Measurements from ENCODE around the gene NCOA7. TPM values are rescaled to one million over a fixed set of nuclear protein-coding genes. Genes with fewer than 3 reads are reported as not detected.

NCOA7 gene
- total RNA-seq, 1 experiment from 2014 or later: 51.0 TPM

- ChIA-PET CTCF (interaction anchor here (0.5 to 2.4 kb wide), 5 partner anchors 9 to 481 kb away, joined by 3 to 14 read pairs (median 3); partner anchors contain the start of gene HINT3), POLR2A (ENCODE audit: unreplicated experiment) (interaction anchor here (0.6 to 1.3 kb wide), 4 partner anchors 159 to 197 kb away, joined by 3 to 9 read pairs (median 6); partner anchors contain the start of genes HINT3 and TRMT11)
- Histone ChIP-seq H2AFZ (peak overlapping the region; percentile 77), H3K27me3 (ENCODE audit: insufficient read depth, low read depth) (no peaks in the 10 kb centered on the region), H3K9me3 (ENCODE audit: insufficient read depth, low read depth) (no peaks in the 10 kb centered on the region), H3K79me2 (ENCODE audit: low read depth) (peaks cover 39% of the 10 kb centered on the region), H3K4me3 (peak overlapping the region; percentile 75), H3K4me2 (peak overlapping the region; percentile 91), H3F3A (ENCODE audit: insufficient read depth, low read depth) (peaks cover 34% of the 10 kb centered on the region), H4K20me1 (ENCODE audit: insufficient read depth) (no peaks in the 10 kb centered on the region), H3K27ac (peak overlapping the region; percentile 48), H3K36me3 (ENCODE audit: low read depth) (0 out of 2 replicates have a peak, but pooled peaks cover 9% of the 10 kb centered on the region), H3K4me1 (replicated peaks; ENCODE audit: insufficient read depth) (peaks cover 45% of the 10 kb centered on the region), H3K9me2 (ENCODE audit: insufficient read depth) (no peaks in the 10 kb centered on the region)
- intact Hi-C loops (cut with micrococcal nuclease; ENCODE audit: unreplicated experiment): loop anchor here (2.0 to 10.0 kb wide), 4 partner anchors 29 to 1475 kb away; partner anchors contain the start of gene RNF146
- TSS peak; percentile 84 for BruUV-seq (replicated peaks)
- TF ChIP-seq EZH2 (IDR thresholded peaks at IDR 0.05; ENCODE audit: low read depth) (no peak), CTCF (conservative IDR thresholded peaks at IDR 0.05) (no peak)
- peak in 1 of 2 experiments; percentile 25 for DNase-seq
These were observed 993 bp upstream of the NCOA7 start for GRCh38 chr6:125789576-125790357.

- no peaks in the 10 kb centered on the region for H4K20me1 ChIP-seq (ENCODE audit: insufficient read depth)
- 0 out of 2 replicates have a peak, but pooled peaks cover 5% of the 10 kb centered on the region for H3K36me3 ChIP-seq (ENCODE audit: low read depth)
- DNase-seq: peak; percentile 40 to 66
- H3F3A ChIP-seq (ENCODE audit: insufficient read depth, low read depth): peaks cover 35% of the 10 kb centered on the region
- H3K4me2 ChIP-seq: peak overlapping the region; percentile 91
- H3K4me3 ChIP-seq: peak overlapping the region; percentile 75
- CTCF ChIA-PET: interaction anchor here (0.9 to 2.4 kb wide), 3 partner anchors 10 to 165 kb away, joined by 3 to 14 read pairs (median 3); partner anchors contain the start of gene HINT3
- no peak for TF ChIP-seq EZH2 (IDR thresholded peaks at IDR 0.05; ENCODE audit: low read depth)
- peak; percentile 64; the same call in 1 of the 2 replicates for TF ChIP-seq CTCF (conservative IDR thresholded peaks at IDR 0.05)
- POLR2A ChIA-PET (ENCODE audit: unreplicated experiment): interaction anchor here (0.6 to 0.9 kb wide), 8 partner anchors 10 to 155 kb away, joined by 3 to 11 read pairs (median 4); no protein-coding TSS in a partner anchor
- H3K79me2 ChIP-seq (ENCODE audit: low read depth): peaks cover 54% of the 10 kb centered on the region
- TSS peak; percentile 32 for BruUV-seq (replicated peaks)
- H3K9me2 ChIP-seq (ENCODE audit: insufficient read depth): no peaks in the 10 kb centered on the region
- H3K9me3 ChIP-seq (ENCODE audit: insufficient read depth, low read depth): peaks cover 5% of the 10 kb centered on the region; the same call in 1 of the 2 replicates
- no peaks in the 10 kb centered on the region for H3K27me3 ChIP-seq (ENCODE audit: insufficient read depth, low read depth)
- intact Hi-C loops (cut with micrococcal nuclease; ENCODE audit: unreplicated experiment): loop anchor here (1.0 to 2.0 kb wide), 4 partner anchors 28 to 1330 kb away; partner anchors contain the start of gene HINT3
- H3K4me1 ChIP-seq (replicated peaks; ENCODE audit: insufficient read depth): peaks cover 54% of the 10 kb centered on the region
- peak overlapping the region; percentile 44 for H3K27ac ChIP-seq
- peak overlapping the region; percentile 77 for H2AFZ ChIP-seq
These were observed 525 bp downstream of the NCOA7 start for GRCh38 chr6:125791151-125791819.

GRCh38 chr6:125791820-125792165 is 1.0 kb downstream of the NCOA7 start:
- Histone ChIP-seq H3K27ac (peak overlapping the region; percentile 44), H2AFZ (no peak overlapping the region; the same call in 1 of the 2 replicates), H4K20me1 (ENCODE audit: insufficient read depth) (no peaks in the 10 kb centered on the region), H3F3A (ENCODE audit: insufficient read depth, low read depth) (peaks cover 35% of the 10 kb centered on the region), H3K4me1 (replicated peaks; ENCODE audit: insufficient read depth) (peaks cover 55% of the 10 kb centered on the region), H3K9me3 (ENCODE audit: insufficient read depth, low read depth) (peaks cover 5% of the 10 kb centered on the region; the same call in 1 of the 2 replicates), H3K36me3 (ENCODE audit: low read depth) (peaks cover 6% of the 10 kb centered on the region; the same call in 1 of the 2 replicates), H3K4me2 (peak overlapping the region; percentile 91), H3K4me3 (peak overlapping the region; percentile 75), H3K79me2 (ENCODE audit: low read depth) (peaks cover 58% of the 10 kb centered on the region), H3K27me3 (ENCODE audit: insufficient read depth, low read depth) (no peaks in the 10 kb centered on the region), H3K9me2 (ENCODE audit: insufficient read depth) (no peaks in the 10 kb centered on the region)
- no peak for DNase-seq
- ChIA-PET CTCF (interaction anchor here (0.5 to 1.1 kb wide), 3 partner anchors 10 to 165 kb away, joined by 3 to 5 read pairs (median 3); partner anchors contain the start of gene HINT3), POLR2A (ENCODE audit: unreplicated experiment) (interaction anchor here (0.7 kb wide), 1 partner anchor 154 kb away, joined by 3 read pairs; no protein-coding TSS in a partner anchor)
- intact Hi-C loops (cut with micrococcal nuclease; ENCODE audit: unreplicated experiment): loop anchor here (1.0 to 2.0 kb wide), 4 partner anchors 27 to 1329 kb away; partner anchors contain the start of gene HINT3
- no TSS peak for BruUV-seq (replicated peaks)
- TF ChIP-seq EZH2 (IDR thresholded peaks at IDR 0.05; ENCODE audit: low read depth) (no peak), CTCF (conservative IDR thresholded peaks at IDR 0.05) (peak; percentile 11)

All from PC-9 (cell line).